Upper lobe of left lung (tissue), 4 donors: ENCODE data around the gene C12orf57.

Experiments
- EP300 ChIP-seq, 4 donors: sonication (generic); formaldehyde crosslinking; IDR thresholded peaks; one replicate each; pipeline ENCODE4 v1.5.1; 2017; ENCODE audit warnings: antibody characterized with exemption in 4 of 4, control low read depth in 2 of 4
- POLR2AphosphoS5 ChIP-seq, 2 donors: sonication (generic); formaldehyde crosslinking; IDR thresholded peaks; one replicate each; pipeline ENCODE4 v1.5.1; 2017; ENCODE audit warnings: antibody characterized with exemption in 2 of 2
- TF ChIP-seq, protein P1 (sequence below), 6 experiments: fragments of 450-650 bp in 4 of 6; fragments of 200-600 bp in 2 of 6; sonication (generic) in 2 of 6; IDR thresholded peaks; one replicate each; pipeline ENCODE4 v1.5.1; 2016 to 2019; ENCODE audit warnings: antibody characterized with exemption in 6 of 6

GRCh38 chr12:6899837-6900519 lies 43.8 kb upstream of the C12orf57 start:
- TF ChIP-seq, protein P1, sequence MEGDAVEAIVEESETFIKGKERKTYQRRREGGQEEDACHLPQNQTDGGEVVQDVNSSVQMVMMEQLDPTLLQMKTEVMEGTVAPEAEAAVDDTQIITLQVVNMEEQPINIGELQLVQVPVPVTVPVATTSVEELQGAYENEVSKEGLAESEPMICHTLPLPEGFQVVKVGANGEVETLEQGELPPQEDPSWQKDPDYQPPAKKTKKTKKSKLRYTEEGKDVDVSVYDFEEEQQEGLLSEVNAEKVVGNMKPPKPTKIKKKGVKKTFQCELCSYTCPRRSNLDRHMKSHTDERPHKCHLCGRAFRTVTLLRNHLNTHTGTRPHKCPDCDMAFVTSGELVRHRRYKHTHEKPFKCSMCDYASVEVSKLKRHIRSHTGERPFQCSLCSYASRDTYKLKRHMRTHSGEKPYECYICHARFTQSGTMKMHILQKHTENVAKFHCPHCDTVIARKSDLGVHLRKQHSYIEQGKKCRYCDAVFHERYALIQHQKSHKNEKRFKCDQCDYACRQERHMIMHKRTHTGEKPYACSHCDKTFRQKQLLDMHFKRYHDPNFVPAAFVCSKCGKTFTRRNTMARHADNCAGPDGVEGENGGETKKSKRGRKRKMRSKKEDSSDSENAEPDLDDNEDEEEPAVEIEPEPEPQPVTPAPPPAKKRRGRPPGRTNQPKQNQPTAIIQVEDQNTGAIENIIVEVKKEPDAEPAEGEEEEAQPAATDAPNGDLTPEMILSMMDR (IDR thresholded peaks at IDR 0.05): no peak
- no peak for TF ChIP-seq EP300 (IDR thresholded peaks at IDR 0.05)
- TF ChIP-seq POLR2AphosphoS5 (IDR thresholded peaks at IDR 0.05): no peak
